A549 (cell line): ENCODE measurements around the gene LARGE2. TPM values are rescaled to one million over a fixed set of nuclear protein-coding genes. Genes with fewer than 3 reads are reported as not detected.

ENCODE experiments used
- ATAC-seq, 2 experiments: fragments of 200-7000 bp in 1 of 2; fragments of >200 bp in 1 of 2; cut with Nextera tagmentation in 1 of 2; cut with Tn5 transposase in 1 of 2; 3 replicates each; pipeline versions ENCODE4 v1.8.0 to v1.9.1; 2018 to 2020; ENCODE audit warnings: mild to moderate bottlenecking in 1 of 2, moderate library complexity in 1 of 2
- CTCF ChIA-PET: fragments of 300-600 bp; sonication (Branson Sonifier 250); formaldehyde crosslinking; extraction: SDS; loops from one replicate; lab custom pipeline; 2021; ENCODE audit warnings: antibody characterized with exemption, inconsistent platforms; lab: Yijun Ruan, JAX
- POLR2A ChIA-PET: fragments of 350-600 bp; formaldehyde crosslinking; extraction: SDS; loops from one replicate; lab custom pipeline; 2021; ENCODE audit warnings: antibody characterized with exemption, inconsistent platforms; lab: Yijun Ruan, JAX
- DNase-seq, 2 experiments: peaks; one replicate each; pipeline versions ENCODE4 v3.0.0 to v3.0.0-alpha.2; 2011 to 2016; ENCODE audit warnings: low read depth in 1 of 2, low spot score in 1 of 2
- FAIRE-seq: peaks from 2 replicates; lab custom pipeline; 2011; peaks lifted over from hg19 to GRCh38; lab: Jason Lieb, UNC
- H3K27ac ChIP-seq, 2 experiments: fragments of >200 bp; sonication (Bioruptor Twin); formaldehyde crosslinking; 3 replicates each; pipeline ENCODE4 v1.5.1; 2016 to 2017
- H3K4me1 ChIP-seq: fragments of >200 bp; sonication (Bioruptor Twin); formaldehyde crosslinking; 3 replicates; pipeline ENCODE4 v1.6.1; 2016
- H3K4me2 ChIP-seq: fragments of >200 bp; sonication (Bioruptor Twin); formaldehyde crosslinking; 3 replicates; pipeline ENCODE4 v1.6.1; 2016
- H3K4me3 ChIP-seq: fragments of >200 bp; sonication (Bioruptor Twin); formaldehyde crosslinking; 3 replicates; pipeline ENCODE4 v1.5.1; 2016
- H3K9me3 ChIP-seq: fragments of >200 bp; sonication (Bioruptor Twin); formaldehyde crosslinking; 3 replicates; pipeline ENCODE4 v1.6.1; 2016
- CBX8 ChIP-seq: fragments of 200-600 bp; sonication (generic); IDR thresholded peaks from 2 replicates; pipeline ENCODE4 v1.6.1; 2016
- CEBPB ChIP-seq, 2 experiments: fragments of >200 bp in 1 of 2; sonication (Bioruptor Twin) in 1 of 2; formaldehyde crosslinking in 1 of 2; IDR thresholded peaks; 2 replicates each; pipeline ENCODE4 v1.6.1; 2012 to 2016
- CHD2 ChIP-seq: fragments of 150-350 bp; IDR thresholded peaks from 2 replicates; pipeline ENCODE4 v1.6.1; 2014; ENCODE audit warnings: low read length; ENCODE audit not compliant: partially characterized antibody
- CTCF ChIP-seq: fragments of >200 bp; sonication (Bioruptor Twin); formaldehyde crosslinking; IDR thresholded peaks from 3 replicates; pipeline ENCODE4 v1.5.1; 2016
- ESRRA ChIP-seq: fragments of 150-350 bp; IDR thresholded peaks from 2 replicates; pipeline ENCODE4 v1.6.1; 2014; ENCODE audit warnings: mild to moderate bottlenecking, low read length, borderline replicate concordance
- FOSL2 ChIP-seq, 2 experiments: fragments of 450-650 bp in 1 of 2; fragments of >200 bp in 1 of 2; sonication (Bioruptor Twin) in 1 of 2; formaldehyde crosslinking; IDR thresholded peaks; 2 replicates each; pipeline versions ENCODE4 v1.5.0 to v1.6.1; 2016 to 2020; ENCODE audit warnings: mild to moderate bottlenecking in 1 of 2, moderate library complexity in 1 of 2
- HDAC2 ChIP-seq: fragments of 200-600 bp; sonication (generic); IDR thresholded peaks from 2 replicates; pipeline ENCODE4 v1.6.1; 2016
- HMGXB4 ChIP-seq: fragments of 250-450 bp; sonication (Bioruptor Pico); IDR thresholded peaks from 2 replicates; pipeline ENCODE4 v1.5.0; 2021; ENCODE audit warnings: mild to moderate bottlenecking, moderate library complexity, borderline replicate concordance
- JUNB ChIP-seq: fragments of >200 bp; sonication (Bioruptor Twin); formaldehyde crosslinking; IDR thresholded peaks from 2 replicates; pipeline ENCODE4 v1.6.1; 2016
- KDM1A ChIP-seq: fragments of 200-600 bp; sonication (generic); IDR thresholded peaks from 2 replicates; pipeline ENCODE4 v1.6.1; 2016; ENCODE audit warnings: low read depth, mild to moderate bottlenecking
- MAZ ChIP-seq: fragments of 150-350 bp; IDR thresholded peaks from 2 replicates; pipeline ENCODE4 v1.6.1; 2014; ENCODE audit warnings: antibody characterized with exemption, low read depth, low read length, borderline replicate concordance
- NFE2L2 ChIP-seq: fragments of 150-350 bp; conservative IDR thresholded peaks from 2 replicates; pipeline ENCODE4 v1.6.1; 2014; ENCODE audit warnings: low read length
- PHF8 ChIP-seq: fragments of 200-600 bp; sonication (generic); IDR thresholded peaks from 2 replicates; pipeline ENCODE4 v1.6.1; 2016; ENCODE audit warnings: low read depth, mild to moderate bottlenecking, antibody characterized with exemption, moderate library complexity, borderline replicate concordance
- POLR2A ChIP-seq: IDR thresholded peaks from 2 replicates; pipeline ENCODE4 v1.6.1; 2012; ENCODE audit warnings: mild to moderate bottlenecking, low read length
- POLR2AphosphoS2 ChIP-seq: conservative IDR thresholded peaks from 2 replicates; pipeline ENCODE4 v1.6.1; 2012; ENCODE audit warnings: low read length, improper control_type of control experiment, inconsistent platforms
- RAD21 ChIP-seq, 2 experiments: fragments of >200 bp in 1 of 2; sonication (Bioruptor Twin) in 1 of 2; formaldehyde crosslinking in 1 of 2; IDR thresholded peaks in 1 of 2; conservative IDR thresholded peaks in 1 of 2; 2 replicates in 1 of 2; 3 replicates in 1 of 2; pipeline ENCODE4 v1.6.1; 2012 to 2018; ENCODE audit warnings: inconsistent platforms in 1 of 2
- RCOR1 ChIP-seq: fragments of 150-350 bp; IDR thresholded peaks from 2 replicates; pipeline ENCODE4 v1.6.1; 2014; ENCODE audit warnings: antibody characterized with exemption, low read length, low read depth
- RFX5 ChIP-seq: fragments of 450-650 bp; IDR thresholded peaks from 2 replicates; pipeline ENCODE4 v1.7.1; 2014; ENCODE audit warnings: antibody characterized with exemption, mild to moderate bottlenecking, moderate library complexity
- SMC3 ChIP-seq: fragments of >200 bp; sonication (Bioruptor Twin); formaldehyde crosslinking; IDR thresholded peaks from 3 replicates; pipeline ENCODE4 v1.6.1; 2018; ENCODE audit warnings: inconsistent platforms
- ZNF302 ChIP-seq: fragments of 250-450 bp; sonication (Bioruptor Pico); IDR thresholded peaks from 2 replicates; pipeline ENCODE4 v1.9.0; 2021; ENCODE audit warnings: inconsistent platforms, mild to moderate bottlenecking, moderate library complexity
- ZSCAN20 ChIP-seq: fragments of 250-450 bp; sonication (Bioruptor Pico); IDR thresholded peaks from 2 replicates; pipeline ENCODE4 v1.8.0; 2022; ENCODE audit warnings: mild to moderate bottlenecking, moderate library complexity
- WGBS: methylation state at CpG from one replicate; pipeline ENCODE4 v1.1.6; 2017; ENCODE audit errors: missing lambda C conversion rate; 5-methylcytosine and 5-hydroxymethylcytosine counted together
- polyA plus RNA-seq, 4 experiments: library from polyadenylated mRNA; depleted of rRNA in 3 of 4; stranded (reverse); fragments of >200 nt; fragmentation: RNase III in 1 of 4; extraction: RNeasy Plus Mini Kit Qiagen cat#74134 plus additional on column Dnase treatment in 1 of 4; gene quantifications; 2 replicates in 3 of 4; 3 replicates in 1 of 4; pipeline ENCODE4 v1.2.3, GENCODE V29; 2011 to 2017
- TF ChIP-seq, protein P1 (sequence below): fragments of 450-650 bp; IDR thresholded peaks from 2 replicates; pipeline ENCODE4 v1.6.1; 2014; ENCODE audit warnings: antibody characterized with exemption
- TF ChIP-seq, protein P2 (sequence below): IDR thresholded peaks from 2 replicates; pipeline ENCODE4 v1.6.1; 2012
- TF ChIP-seq, protein P3 (sequence below): fragments of 150-350 bp; IDR thresholded peaks from 2 replicates; pipeline ENCODE4 v1.6.1; 2014; ENCODE audit warnings: low read depth, mild to moderate bottlenecking, low read length

LARGE2 gene
- polyA plus RNA-seq, 2 of the 4 experiments (the other 2 are of a cell fraction) = 0.97 to 2.3 TPM

DNA sequence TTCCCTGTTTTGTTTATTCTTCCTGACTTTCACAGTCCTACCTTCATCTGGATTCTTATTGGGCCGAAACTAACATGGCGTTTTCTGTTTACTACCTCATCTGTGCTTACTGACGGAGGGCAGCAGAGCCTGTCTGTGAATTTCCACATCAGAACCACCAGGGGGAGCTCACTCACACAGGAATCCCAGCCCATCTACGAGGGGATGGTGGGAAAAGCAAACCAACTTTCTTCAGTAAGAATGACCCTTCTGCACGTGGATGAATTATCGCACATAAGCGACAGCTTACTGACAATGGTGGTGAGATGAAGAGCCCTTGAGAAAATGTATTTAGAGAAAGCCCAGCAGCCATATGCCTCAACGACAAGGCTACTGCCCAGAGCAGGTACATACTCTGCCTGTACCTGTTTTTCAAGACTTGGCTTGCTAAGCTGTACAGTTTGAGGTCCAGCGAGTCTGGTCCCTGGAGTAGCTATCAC is 42.5 kb downstream of the LARGE2 start:
- peak; percentile 65 to 75 for DNase-seq
- CTCF ChIA-PET = interaction anchor here (0.7 to 4.6 kb wide), 72 partner anchors 8 to 457 kb away, joined by 3 to 47 read pairs (median 4); partner anchors contain the start of genes CREB3L1, LARGE2 and PEX16
- H3K27ac ChIP-seq = no peak overlapping the region
- TF ChIP-seq ZNF302 (CRISPR knock-in tag) = no peak
- no peak for TF ChIP-seq KDM1A
- TF ChIP-seq POLR2A = no peak
- TF ChIP-seq CHD2 = no peak
- no peak for TF ChIP-seq ZSCAN20 (CRISPR knock-in tag)
- TF ChIP-seq HMGXB4 = no peak
- no peak for TF ChIP-seq FOSL2 (IDR thresholded peaks at IDR 0.05)
- TF ChIP-seq FOSL2 (CRISPR knock-in tag; IDR thresholded peaks at IDR 0.05) = no peak
- TF ChIP-seq CTCF = peak; percentile 92
- TF ChIP-seq RAD21 (conservative IDR thresholded peaks at IDR 0.05 in 1 of 2, IDR thresholded peaks at IDR 0.05 in 1 of 2) = peak; percentile 61 to 73
- no peak for TF ChIP-seq JUNB
- TF ChIP-seq SMC3 = peak; percentile 72
- TF ChIP-seq NFE2L2 = no peak
- no peak for TF ChIP-seq RFX5
- TF ChIP-seq HDAC2 = no peak
- TF ChIP-seq, all 56 proteins: peak for 3
- H3K4me3 ChIP-seq = no peak overlapping the region
- no peaks in the 10 kb centered on the region for H3K9me3 ChIP-seq
- WGBS = 18% methylated on average over 9 of the region's 9 CpGs
- POLR2A ChIA-PET = no interaction called here
- peak; percentile 96 for FAIRE-seq
- H3K4me1 ChIP-seq = no peaks in the 10 kb centered on the region
- H3K4me2 ChIP-seq = peak overlapping the region; percentile 40; the same call in 2 of the 3 replicates
- ATAC-seq = peak; percentile 97 to 99

DNA sequence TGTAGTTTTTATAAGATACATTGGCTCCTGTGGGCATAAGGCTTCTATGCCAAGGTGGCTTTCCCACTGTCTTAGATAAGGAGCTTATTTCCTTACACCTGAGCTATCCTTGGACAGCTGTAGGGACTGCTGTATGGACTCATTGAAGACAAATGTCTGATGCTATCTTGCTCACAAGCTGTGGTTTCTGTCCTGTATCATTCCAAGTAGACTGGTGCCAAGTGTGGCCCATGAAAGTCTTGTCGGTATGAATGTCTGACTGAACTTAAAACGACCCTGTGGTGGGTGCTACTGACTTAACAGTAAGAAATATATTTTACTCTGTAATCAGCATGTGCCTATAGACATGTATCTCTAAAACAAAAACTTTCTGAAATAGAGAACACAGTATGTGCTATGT is 45.0 kb downstream of the LARGE2 start:
- DNase-seq = no peak
- H3K9me3 ChIP-seq = no peaks in the 10 kb centered on the region
- no peak for ATAC-seq
- POLR2A ChIA-PET = interaction anchor here (0.9 kb wide), 1 partner anchor 13 kb away, joined by 3 read pairs; no protein-coding TSS in a partner anchor
- WGBS = 61% methylated on average over 2 of the region's 2 CpGs
- no peak overlapping the region for H3K27ac ChIP-seq
- H3K4me3 ChIP-seq = no peak overlapping the region
- no peak overlapping the region for H3K4me2 ChIP-seq
- CTCF ChIA-PET = interaction anchor here (1.6 to 4.6 kb wide), 4 partner anchors 9 to 39 kb away, joined by 4 to 47 read pairs (median 15); no protein-coding TSS in a partner anchor
- TF ChIP-seq RCOR1 (no peak), ESRRA (no peak), CEBPB (IDR thresholded peaks at IDR 0.05) (no peak), CTCF (no peak), PHF8 (no peak), HMGXB4 (no peak), CBX8 (no peak), HDAC2 (no peak), POLR2AphosphoS2 (no peak), CHD2 (no peak), POLR2A (no peak), MAZ (no peak)
- TF ChIP-seq, protein P1, sequence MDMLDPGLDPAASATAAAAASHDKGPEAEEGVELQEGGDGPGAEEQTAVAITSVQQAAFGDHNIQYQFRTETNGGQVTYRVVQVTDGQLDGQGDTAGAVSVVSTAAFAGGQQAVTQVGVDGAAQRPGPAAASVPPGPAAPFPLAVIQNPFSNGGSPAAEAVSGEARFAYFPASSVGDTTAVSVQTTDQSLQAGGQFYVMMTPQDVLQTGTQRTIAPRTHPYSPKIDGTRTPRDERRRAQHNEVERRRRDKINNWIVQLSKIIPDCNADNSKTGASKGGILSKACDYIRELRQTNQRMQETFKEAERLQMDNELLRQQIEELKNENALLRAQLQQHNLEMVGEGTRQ = no peak
- TF ChIP-seq, protein P2, sequence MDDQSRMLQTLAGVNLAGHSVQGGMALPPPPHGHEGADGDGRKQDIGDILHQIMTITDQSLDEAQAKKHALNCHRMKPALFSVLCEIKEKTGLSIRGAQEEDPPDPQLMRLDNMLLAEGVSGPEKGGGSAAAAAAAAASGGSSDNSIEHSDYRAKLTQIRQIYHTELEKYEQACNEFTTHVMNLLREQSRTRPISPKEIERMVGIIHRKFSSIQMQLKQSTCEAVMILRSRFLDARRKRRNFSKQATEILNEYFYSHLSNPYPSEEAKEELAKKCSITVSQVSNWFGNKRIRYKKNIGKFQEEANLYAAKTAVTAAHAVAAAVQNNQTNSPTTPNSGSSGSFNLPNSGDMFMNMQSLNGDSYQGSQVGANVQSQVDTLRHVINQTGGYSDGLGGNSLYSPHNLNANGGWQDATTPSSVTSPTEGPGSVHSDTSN = no peak
- TF ChIP-seq, protein P3, sequence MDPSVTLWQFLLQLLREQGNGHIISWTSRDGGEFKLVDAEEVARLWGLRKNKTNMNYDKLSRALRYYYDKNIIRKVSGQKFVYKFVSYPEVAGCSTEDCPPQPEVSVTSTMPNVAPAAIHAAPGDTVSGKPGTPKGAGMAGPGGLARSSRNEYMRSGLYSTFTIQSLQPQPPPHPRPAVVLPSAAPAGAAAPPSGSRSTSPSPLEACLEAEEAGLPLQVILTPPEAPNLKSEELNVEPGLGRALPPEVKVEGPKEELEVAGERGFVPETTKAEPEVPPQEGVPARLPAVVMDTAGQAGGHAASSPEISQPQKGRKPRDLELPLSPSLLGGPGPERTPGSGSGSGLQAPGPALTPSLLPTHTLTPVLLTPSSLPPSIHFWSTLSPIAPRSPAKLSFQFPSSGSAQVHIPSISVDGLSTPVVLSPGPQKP = no peak
- TF ChIP-seq, all 56 proteins: peak for 0
- no peak for FAIRE-seq
- no peaks in the 10 kb centered on the region for H3K4me1 ChIP-seq
